ENCODE results near the gene PPEF2. TPM values are rescaled to one million over a fixed set of nuclear protein-coding genes. Genes with fewer than 3 reads are reported as not detected.

PPEF2 gene
- total and polyA plus RNA-seq, 10 donors = 0.06 to 3.4 (median 0.16) TPM; not detected in 2

DNA sequence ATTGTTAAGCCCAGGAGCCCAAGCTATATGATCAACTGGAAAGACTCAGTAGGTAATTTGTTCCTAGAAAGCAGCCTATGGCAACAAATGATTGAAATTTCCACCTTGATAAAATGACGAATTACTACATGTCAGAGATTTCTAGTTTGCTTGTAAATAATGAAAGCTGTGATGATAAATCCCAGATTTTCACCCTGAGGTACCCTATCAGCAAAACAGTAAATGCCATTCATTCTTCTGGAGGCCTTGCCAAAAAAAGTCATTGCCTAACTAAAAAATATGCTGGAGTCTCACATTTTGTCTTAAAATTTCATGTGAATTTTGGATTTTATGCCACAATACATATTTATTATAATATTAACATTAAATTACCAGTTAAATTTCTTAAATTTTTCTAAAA, 71.3 kb downstream of the PPEF2 start:
- intact Hi-C loops (cut with DNase I; ENCODE audit: low total_unique reads) = no loop called here
- 71 to 85% (median 77%) methylated on average over 1 of the region's 1 CpG for WGBS, 5 donors
- no peaks in the 10 kb centered on the region for H3K27me3 ChIP-seq (replicated peaks in 1 of 7)
- H3K4me1 ChIP-seq = no peaks in the 10 kb centered on the region
- no peaks in the 10 kb centered on the region for H3K36me3 ChIP-seq
- peaks cover 0 to 10% (median 4%) of the 10 kb centered on the region in 8 donors for H3K9me3 ChIP-seq
- no peak overlapping the region for H3K4me3 ChIP-seq
- no peak for TF ChIP-seq POLR2AphosphoS5 (IDR thresholded peaks at IDR 0.05)
- TF ChIP-seq, protein P1, sequence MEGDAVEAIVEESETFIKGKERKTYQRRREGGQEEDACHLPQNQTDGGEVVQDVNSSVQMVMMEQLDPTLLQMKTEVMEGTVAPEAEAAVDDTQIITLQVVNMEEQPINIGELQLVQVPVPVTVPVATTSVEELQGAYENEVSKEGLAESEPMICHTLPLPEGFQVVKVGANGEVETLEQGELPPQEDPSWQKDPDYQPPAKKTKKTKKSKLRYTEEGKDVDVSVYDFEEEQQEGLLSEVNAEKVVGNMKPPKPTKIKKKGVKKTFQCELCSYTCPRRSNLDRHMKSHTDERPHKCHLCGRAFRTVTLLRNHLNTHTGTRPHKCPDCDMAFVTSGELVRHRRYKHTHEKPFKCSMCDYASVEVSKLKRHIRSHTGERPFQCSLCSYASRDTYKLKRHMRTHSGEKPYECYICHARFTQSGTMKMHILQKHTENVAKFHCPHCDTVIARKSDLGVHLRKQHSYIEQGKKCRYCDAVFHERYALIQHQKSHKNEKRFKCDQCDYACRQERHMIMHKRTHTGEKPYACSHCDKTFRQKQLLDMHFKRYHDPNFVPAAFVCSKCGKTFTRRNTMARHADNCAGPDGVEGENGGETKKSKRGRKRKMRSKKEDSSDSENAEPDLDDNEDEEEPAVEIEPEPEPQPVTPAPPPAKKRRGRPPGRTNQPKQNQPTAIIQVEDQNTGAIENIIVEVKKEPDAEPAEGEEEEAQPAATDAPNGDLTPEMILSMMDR (IDR thresholded peaks at IDR 0.05 in 8 of 11, conservative IDR thresholded peaks at IDR 0.05 in 3 of 11) = no peak
- TF ChIP-seq POLR2A (IDR thresholded peaks at IDR 0.05) = no peak
- no peak overlapping the region for H3K27ac ChIP-seq
- no peak for DNase-seq

DNA sequence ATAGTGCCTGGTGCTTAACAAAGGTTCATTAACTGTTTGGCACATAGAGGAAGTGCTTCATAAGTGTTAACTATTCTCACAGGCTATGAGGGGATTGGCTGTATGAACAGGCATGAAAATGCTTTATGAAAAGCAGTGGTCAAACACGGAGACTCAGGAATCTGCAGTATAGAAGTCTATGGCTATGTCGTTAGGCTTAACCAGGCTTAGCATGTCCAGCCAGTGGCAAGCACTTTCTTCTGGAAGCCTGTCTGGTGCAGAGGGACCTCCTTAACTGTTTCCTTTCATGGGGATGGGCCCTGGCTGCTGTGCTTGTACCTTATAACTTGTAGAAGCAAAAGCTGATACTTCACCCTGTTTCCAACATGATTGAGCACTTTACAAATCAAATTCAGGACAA, 78.4 kb downstream of the PPEF2 start:
- no peak for DNase-seq
- WGBS, 5 donors = 61 to 66% (median 66%) methylated on average over 2 of the region's 2 CpGs
- TF ChIP-seq POLR2AphosphoS5 (IDR thresholded peaks at IDR 0.05) = no peak
- TF ChIP-seq, protein P1 (IDR thresholded peaks at IDR 0.05 in 8 of 11, conservative IDR thresholded peaks at IDR 0.05 in 3 of 11) = no peak
- no peak for TF ChIP-seq POLR2A (IDR thresholded peaks at IDR 0.05)

DNA sequence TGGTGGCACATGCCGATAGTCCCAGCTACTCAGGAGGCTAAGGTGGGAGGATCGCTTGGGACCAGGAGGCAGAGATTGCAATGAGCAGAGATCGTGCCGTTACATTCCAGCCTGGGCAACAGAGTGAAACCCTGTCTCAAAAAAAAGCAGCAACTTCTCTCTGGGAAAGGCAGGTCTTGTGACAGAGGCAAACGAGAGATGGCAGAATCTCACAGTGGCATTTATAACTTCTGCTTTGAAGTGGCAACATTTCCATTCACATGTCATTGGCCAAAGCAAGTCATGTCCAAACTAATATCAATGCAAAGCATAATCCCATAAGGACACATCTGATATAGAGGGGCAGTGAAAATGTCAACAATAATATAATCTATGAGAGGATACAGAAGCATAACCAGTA, 79.8 kb downstream of the PPEF2 start:
- no peaks in the 10 kb centered on the region for H3K36me3 ChIP-seq
- no peaks in the 10 kb centered on the region for H3K27me3 ChIP-seq (replicated peaks in 1 of 7)
- H3K9me3 ChIP-seq = no peaks in the 10 kb centered on the region
- no peak for DNase-seq
- WGBS, 5 donors = 79 to 88% (median 86%) methylated on average over 5 of the region's 5 CpGs
- intact Hi-C loops (cut with DNase I; ENCODE audit: low total_unique reads) = no loop called here
- no peaks in the 10 kb centered on the region for H3K4me1 ChIP-seq
- H3K27ac ChIP-seq = no peak overlapping the region
- TF ChIP-seq, protein P1 (IDR thresholded peaks at IDR 0.05 in 8 of 11, conservative IDR thresholded peaks at IDR 0.05 in 3 of 11) = no peak
- TF ChIP-seq POLR2A (IDR thresholded peaks at IDR 0.05) = no peak
- no peak for TF ChIP-seq POLR2AphosphoS5 (IDR thresholded peaks at IDR 0.05)
- H3K4me3 ChIP-seq = no peak overlapping the region

More for the DNA sequence above, 78.4 kb downstream of the PPEF2 start:
- Histone ChIP-seq H3K9me3 (no peaks in the 10 kb centered on the region), H3K27me3 (replicated peaks in 1 of 7) (no peaks in the 10 kb centered on the region), H3K4me1 (no peaks in the 10 kb centered on the region), H3K36me3 (no peaks in the 10 kb centered on the region), H3K4me3 (no peak overlapping the region), H3K27ac (no peak overlapping the region)
- intact Hi-C loops (cut with DNase I; ENCODE audit: low total_unique reads) = no loop called here

DNA sequence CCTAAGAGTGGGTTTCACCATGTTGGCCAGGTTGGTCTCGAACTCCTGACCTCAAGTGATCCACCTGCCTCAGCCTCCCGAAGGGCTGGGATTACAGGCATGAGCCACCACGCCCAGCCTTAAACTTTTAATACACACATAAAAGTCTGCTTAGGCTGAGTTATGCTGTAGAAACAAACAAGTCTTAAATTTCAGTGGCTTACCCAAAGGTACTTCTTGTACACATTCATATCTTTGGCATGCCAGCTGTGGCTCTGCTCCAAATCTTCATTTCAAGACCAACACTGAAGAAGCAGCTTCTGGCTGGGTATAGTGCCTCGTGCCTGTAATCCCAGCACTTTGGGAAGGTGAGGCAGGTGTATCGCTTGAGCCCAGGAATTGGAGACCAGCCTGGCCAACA, 80.3 kb downstream of the PPEF2 start:
- no peak overlapping the region for H3K27ac ChIP-seq
- 80 to 99% (median 92%) methylated on average over 5 of the region's 5 CpGs for WGBS, 5 donors
- no peak for DNase-seq

More for the DNA sequence above, 80.3 kb downstream of the PPEF2 start:
- no peaks in the 10 kb centered on the region for H3K9me3 ChIP-seq
- intact Hi-C loops (cut with DNase I; ENCODE audit: low total_unique reads) = no loop called here
- no peaks in the 10 kb centered on the region for H3K27me3 ChIP-seq (replicated peaks in 1 of 7)
- H3K4me1 ChIP-seq = no peaks in the 10 kb centered on the region
- TF ChIP-seq, protein P1 (IDR thresholded peaks at IDR 0.05 in 8 of 11, conservative IDR thresholded peaks at IDR 0.05 in 3 of 11) = no peak
- TF ChIP-seq POLR2A (IDR thresholded peaks at IDR 0.05) (no peak), POLR2AphosphoS5 (IDR thresholded peaks at IDR 0.05) (no peak)
- H3K4me3 ChIP-seq = no peak overlapping the region
- no peaks in the 10 kb centered on the region for H3K36me3 ChIP-seq
